Esophagus squamous epithelium (tissue), 4 donors: ENCODE data around the gene OCLN.

Experiments
- CTCF ChIP-seq, 6 experiments: fragments of 450-650 bp in 4 of 6; fragments of 200-600 bp in 2 of 6; sonication (generic) in 2 of 6; IDR thresholded peaks; one replicate each; pipeline ENCODE4 v1.5.1; 2016 to 2019; ENCODE audit warnings: antibody characterized with exemption in 6 of 6, mild to moderate bottlenecking in 4 of 6, moderate library complexity in 4 of 6
- POLR2A ChIP-seq, 4 donors: fragments of 450-650 bp; IDR thresholded peaks; one replicate each; pipeline ENCODE4 v1.6.1; 2017; ENCODE audit warnings: antibody characterized with exemption in 4 of 4, mild to moderate bottlenecking in 4 of 4, moderate library complexity in 3 of 4

GRCh38 chr5:69450116-69450515 lies 42.5 kb upstream of the OCLN start:
- TF ChIP-seq CTCF (IDR thresholded peaks at IDR 0.05) = no peak
- no peak for TF ChIP-seq POLR2A (IDR thresholded peaks at IDR 0.05)
